HepG2 (cell line): ENCODE data around the gene NOP9. TPM values are rescaled to one million over a fixed set of nuclear protein-coding genes. Genes with fewer than 3 reads are reported as not detected.
A peak's percentile ranks its signal among the peaks of the same experiment; 100 is the strongest.

Experiments
- CBX5 ChIP-seq: sonication (generic); formaldehyde crosslinking; IDR thresholded peaks from 2 replicates; pipeline ENCODE4 v1.4.0; 2020; ENCODE audit warnings: missing genetic modification reagents, borderline replicate concordance
- CHD2 ChIP-seq: IDR thresholded peaks from 2 replicates; pipeline ENCODE4 v1.6.1; 2011; ENCODE audit warnings: low read depth, low read length, improper control_type of control experiment
- EED ChIP-seq: sonication (generic); formaldehyde crosslinking; IDR thresholded peaks from 2 replicates; pipeline ENCODE4 v1.5.0; 2020; ENCODE audit warnings: mild to moderate bottlenecking, missing genetic modification reagents
- FOXA3 ChIP-seq: IDR thresholded peaks from 2 replicates; pipeline ENCODE4 v1.6.1; 2016; ENCODE audit warnings: missing genetic modification reagents, missing compliant biosample characterization
- MED13 ChIP-seq: sonication (generic); formaldehyde crosslinking; IDR thresholded peaks from 2 replicates; pipeline ENCODE4 v1.5.0; 2020; ENCODE audit warnings: missing genetic modification reagents
- MTA3 ChIP-seq: sonication (generic); formaldehyde crosslinking; IDR thresholded peaks from 2 replicates; pipeline ENCODE4 v1.4.0; 2020; ENCODE audit warnings: missing genetic modification reagents
- NONO ChIP-seq, 2 experiments: fragments of 450-650 bp in 1 of 2; sonication (generic) in 1 of 2; formaldehyde crosslinking in 1 of 2; IDR thresholded peaks in 1 of 2; conservative IDR thresholded peaks in 1 of 2; 2 replicates each; pipeline versions ENCODE4 v1.6.1 to v1.8.0; 2017 to 2022; ENCODE audit warnings: mild to moderate bottlenecking in 1 of 2, missing genetic modification reagents in 1 of 2, moderate library complexity in 1 of 2
- TSC22D2 ChIP-seq: sonication (generic); formaldehyde crosslinking; IDR thresholded peaks from 2 replicates; pipeline ENCODE4 v1.5.1; 2020; ENCODE audit warnings: missing genetic modification reagents, mild to moderate bottlenecking, borderline replicate concordance
- XRCC5 ChIP-seq: fragments of 200-400 bp; formaldehyde crosslinking; optimal IDR thresholded peaks from 2 replicates; pipeline ENCODE3; 2017; ENCODE audit warnings: mild to moderate bottlenecking, low read length
- ZNF101 ChIP-seq: sonication (generic); formaldehyde crosslinking; IDR thresholded peaks from 2 replicates; pipeline ENCODE4 v1.4.0; 2020; ENCODE audit warnings: mild to moderate bottlenecking, low read depth, missing genetic modification reagents, borderline replicate concordance
- ZNF431 ChIP-seq: sonication (generic); formaldehyde crosslinking; IDR thresholded peaks from 2 replicates; pipeline ENCODE4 v1.9.0; 2022; ENCODE audit warnings: missing genetic modification reagents, low read depth, mild to moderate bottlenecking, borderline replicate concordance
- ZNF496 ChIP-seq: sonication (generic); formaldehyde crosslinking; IDR thresholded peaks from 2 replicates; pipeline ENCODE4 v1.8.1; 2023; ENCODE audit warnings: mild to moderate bottlenecking, moderate library complexity, missing genetic modification reagents; ENCODE audit not compliant: insufficient replicate concordance
- ZNF780A ChIP-seq: sonication (generic); formaldehyde crosslinking; IDR thresholded peaks from 2 replicates; pipeline ENCODE4 v1.8.0; 2022; ENCODE audit warnings: mild to moderate bottlenecking, missing genetic modification reagents, moderate library complexity
- ZNF781 ChIP-seq: sonication (generic); formaldehyde crosslinking; IDR thresholded peaks from 2 replicates; pipeline ENCODE4 v1.5.1; 2020; ENCODE audit warnings: borderline replicate concordance, mild to moderate bottlenecking, missing genetic modification reagents; ENCODE audit errors: not compliant biosample characterization
- ZNF841 ChIP-seq: sonication (generic); formaldehyde crosslinking; IDR thresholded peaks from 2 replicates; pipeline ENCODE4 v1.8.1; 2023; ENCODE audit warnings: missing genetic modification reagents, borderline replicate concordance
- polyA plus RNA-seq, 8 experiments: library from polyadenylated mRNA; depleted of rRNA in 3 of 8; stranded (reverse) in 7 of 8; unstranded in 1 of 8; fragments of >200 nt; fragmentation: Illumina TruSeq in 4 of 8; extraction: Trizol in 4 of 8; gene quantifications; 2 replicates each; pipeline versions ENCODE4 v1.2.1 to v1.2.3, GENCODE V29; 2011 to 2016; ENCODE audit warnings: low read depth in 4 of 8, missing spikeins in 1 of 8, mixed read lengths in 1 of 8; ENCODE audit not compliant: insufficient read depth in 1 of 8
- total RNA-seq, 5 experiments: library from RNA; depleted of rRNA; stranded (reverse); fragments of >200 nt; fragmentation: Illumina TruSeq; extraction: Trizol; gene quantifications; 2 replicates each; pipeline ENCODE4 v1.2.3, GENCODE V29; 2016; ENCODE audit warnings: low read depth in 1 of 5
- TF ChIP-seq, protein P1 (sequence below): sonication (generic); formaldehyde crosslinking; IDR thresholded peaks from 2 replicates; pipeline ENCODE4 v1.5.0; 2020; ENCODE audit warnings: mild to moderate bottlenecking, missing genetic modification reagents
- TF ChIP-seq, protein P2 (sequence below): sonication (generic); formaldehyde crosslinking; conservative IDR thresholded peaks from 2 replicates; pipeline ENCODE4 v1.4.0; 2020; ENCODE audit warnings: missing genetic modification reagents
- TF ChIP-seq, protein P3 (sequence below): sonication (generic); formaldehyde crosslinking; IDR thresholded peaks from 2 replicates; pipeline ENCODE4 v1.5.0; 2020; ENCODE audit warnings: missing genetic modification reagents
- TF ChIP-seq, protein P4 (sequence below): sonication (generic); formaldehyde crosslinking; IDR thresholded peaks from 2 replicates; pipeline ENCODE4 v1.5.0; 2020; ENCODE audit warnings: missing genetic modification reagents
- TF ChIP-seq, protein P5 (sequence below): sonication (generic); formaldehyde crosslinking; IDR thresholded peaks from 2 replicates; pipeline ENCODE4 v1.5.0; 2020; ENCODE audit warnings: mild to moderate bottlenecking, missing genetic modification reagents, moderate library complexity

NOP9 gene
- total and polyA plus RNA-seq, 2 of the 13 experiments (the other 11 are each of a cell fraction or from before 2014, with no cell fraction given): 24.5 to 61.6 TPM

DNA sequence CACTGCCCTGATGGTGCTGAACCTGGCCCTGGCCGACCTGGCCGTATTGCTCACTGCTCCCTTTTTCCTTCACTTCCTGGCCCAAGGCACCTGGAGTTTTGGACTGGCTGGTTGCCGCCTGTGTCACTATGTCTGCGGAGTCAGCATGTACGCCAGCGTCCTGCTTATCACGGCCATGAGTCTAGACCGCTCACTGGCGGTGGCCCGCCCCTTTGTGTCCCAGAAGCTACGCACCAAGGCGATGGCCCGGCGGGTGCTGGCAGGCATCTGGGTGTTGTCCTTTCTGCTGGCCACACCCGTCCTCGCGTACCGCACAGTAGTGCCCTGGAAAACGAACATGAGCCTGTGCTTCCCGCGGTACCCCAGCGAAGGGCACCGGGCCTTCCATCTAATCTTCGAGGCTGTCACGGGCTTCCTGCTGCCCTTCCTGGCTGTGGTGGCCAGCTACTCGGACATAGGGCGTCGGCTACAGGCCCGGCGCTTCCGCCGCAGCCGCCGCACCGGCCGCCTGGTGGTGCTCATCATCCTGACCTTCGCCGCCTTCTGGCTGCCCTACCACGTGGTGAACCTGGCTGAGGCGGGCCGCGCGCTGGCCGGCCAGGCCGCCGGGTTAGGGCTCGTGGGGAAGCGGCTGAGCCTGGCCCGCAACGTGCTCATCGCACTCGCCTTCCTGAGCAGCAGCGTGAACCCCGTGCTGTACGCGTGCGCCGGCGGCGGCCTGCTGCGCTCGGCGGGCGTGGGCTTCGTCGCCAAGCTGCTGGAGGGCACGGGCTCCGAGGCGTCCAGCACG lies 16.4 kb downstream of the NOP9 start (continued):
- TF ChIP-seq TSC22D2 (CRISPR knock-in tag): no peak
- TF ChIP-seq, protein P1, sequence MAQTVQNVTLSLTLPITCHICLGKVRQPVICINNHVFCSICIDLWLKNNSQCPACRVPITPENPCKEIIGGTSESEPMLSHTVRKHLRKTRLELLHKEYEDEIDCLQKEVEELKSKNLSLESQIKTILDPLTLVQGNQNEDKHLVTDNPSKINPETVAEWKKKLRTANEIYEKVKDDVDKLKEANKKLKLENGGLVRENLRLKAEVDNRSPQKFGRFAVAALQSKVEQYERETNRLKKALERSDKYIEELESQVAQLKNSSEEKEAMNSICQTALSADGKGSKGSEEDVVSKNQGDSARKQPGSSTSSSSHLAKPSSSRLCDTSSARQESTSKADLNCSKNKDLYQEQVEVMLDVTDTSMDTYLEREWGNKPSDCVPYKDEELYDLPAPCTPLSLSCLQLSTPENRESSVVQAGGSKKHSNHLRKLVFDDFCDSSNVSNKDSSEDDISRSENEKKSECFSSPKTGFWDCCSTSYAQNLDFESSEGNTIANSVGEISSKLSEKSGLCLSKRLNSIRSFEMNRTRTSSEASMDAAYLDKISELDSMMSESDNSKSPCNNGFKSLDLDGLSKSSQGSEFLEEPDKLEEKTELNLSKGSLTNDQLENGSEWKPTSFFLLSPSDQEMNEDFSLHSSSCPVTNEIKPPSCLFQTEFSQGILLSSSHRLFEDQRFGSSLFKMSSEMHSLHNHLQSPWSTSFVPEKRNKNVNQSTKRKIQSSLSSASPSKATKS: no peak
- TF ChIP-seq MTA3 (CRISPR knock-in tag): 0 out of 2 replicates have a peak, but pooled peaks have one; percentile 7
- TF ChIP-seq, protein P2, sequence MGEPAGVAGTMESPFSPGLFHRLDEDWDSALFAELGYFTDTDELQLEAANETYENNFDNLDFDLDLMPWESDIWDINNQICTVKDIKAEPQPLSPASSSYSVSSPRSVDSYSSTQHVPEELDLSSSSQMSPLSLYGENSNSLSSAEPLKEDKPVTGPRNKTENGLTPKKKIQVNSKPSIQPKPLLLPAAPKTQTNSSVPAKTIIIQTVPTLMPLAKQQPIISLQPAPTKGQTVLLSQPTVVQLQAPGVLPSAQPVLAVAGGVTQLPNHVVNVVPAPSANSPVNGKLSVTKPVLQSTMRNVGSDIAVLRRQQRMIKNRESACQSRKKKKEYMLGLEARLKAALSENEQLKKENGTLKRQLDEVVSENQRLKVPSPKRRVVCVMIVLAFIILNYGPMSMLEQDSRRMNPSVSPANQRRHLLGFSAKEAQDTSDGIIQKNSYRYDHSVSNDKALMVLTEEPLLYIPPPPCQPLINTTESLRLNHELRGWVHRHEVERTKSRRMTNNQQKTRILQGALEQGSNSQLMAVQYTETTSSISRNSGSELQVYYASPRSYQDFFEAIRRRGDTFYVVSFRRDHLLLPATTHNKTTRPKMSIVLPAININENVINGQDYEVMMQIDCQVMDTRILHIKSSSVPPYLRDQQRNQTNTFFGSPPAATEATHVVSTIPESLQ (CRISPR knock-in tag): peak; percentile 82; the same call in 1 of the 2 replicates
- TF ChIP-seq ZNF780A (CRISPR knock-in tag): no peak
- peak; percentile 55 for TF ChIP-seq FOXA3 (CRISPR knock-in tag)
- peak; percentile 96 for TF ChIP-seq EED (CRISPR knock-in tag)
- TF ChIP-seq XRCC5: no peak
- TF ChIP-seq CBX5 (CRISPR knock-in tag): peak; percentile 98
- no peak for TF ChIP-seq ZNF496
- TF ChIP-seq MED13 (CRISPR knock-in tag): peak; percentile 88; the same call in 1 of the 2 replicates
- no peak for TF ChIP-seq ZNF841 (CRISPR knock-in tag)
- TF ChIP-seq NONO (IDR thresholded peaks at IDR 0.05): no peak
- no peak for TF ChIP-seq NONO (CRISPR knock-in tag; conservative IDR thresholded peaks at IDR 0.05)
- TF ChIP-seq ZNF781 (CRISPR knock-in tag): peak; percentile 93
- TF ChIP-seq, protein P3, sequence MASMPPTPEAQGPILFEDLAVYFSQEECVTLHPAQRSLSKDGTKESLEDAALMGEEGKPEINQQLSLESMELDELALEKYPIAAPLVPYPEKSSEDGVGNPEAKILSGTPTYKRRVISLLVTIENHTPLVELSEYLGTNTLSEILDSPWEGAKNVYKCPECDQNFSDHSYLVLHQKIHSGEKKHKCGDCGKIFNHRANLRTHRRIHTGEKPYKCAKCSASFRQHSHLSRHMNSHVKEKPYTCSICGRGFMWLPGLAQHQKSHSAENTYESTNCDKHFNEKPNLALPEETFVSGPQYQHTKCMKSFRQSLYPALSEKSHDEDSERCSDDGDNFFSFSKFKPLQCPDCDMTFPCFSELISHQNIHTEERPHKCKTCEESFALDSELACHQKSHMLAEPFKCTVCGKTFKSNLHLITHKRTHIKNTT (CRISPR knock-in tag): peak; percentile 81; the same call in 1 of the 2 replicates
- TF ChIP-seq ZNF431 (CRISPR knock-in tag): peak; percentile 97
- TF ChIP-seq CHD2: no peak; the same call in 1 of the 2 replicates
- TF ChIP-seq, protein P4, sequence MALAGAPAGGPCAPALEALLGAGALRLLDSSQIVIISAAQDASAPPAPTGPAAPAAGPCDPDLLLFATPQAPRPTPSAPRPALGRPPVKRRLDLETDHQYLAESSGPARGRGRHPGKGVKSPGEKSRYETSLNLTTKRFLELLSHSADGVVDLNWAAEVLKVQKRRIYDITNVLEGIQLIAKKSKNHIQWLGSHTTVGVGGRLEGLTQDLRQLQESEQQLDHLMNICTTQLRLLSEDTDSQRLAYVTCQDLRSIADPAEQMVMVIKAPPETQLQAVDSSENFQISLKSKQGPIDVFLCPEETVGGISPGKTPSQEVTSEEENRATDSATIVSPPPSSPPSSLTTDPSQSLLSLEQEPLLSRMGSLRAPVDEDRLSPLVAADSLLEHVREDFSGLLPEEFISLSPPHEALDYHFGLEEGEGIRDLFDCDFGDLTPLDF: peak; percentile 90
- peak; percentile 92; the same call in 1 of the 2 replicates for TF ChIP-seq ZNF101 (CRISPR knock-in tag)
- TF ChIP-seq, protein P5, sequence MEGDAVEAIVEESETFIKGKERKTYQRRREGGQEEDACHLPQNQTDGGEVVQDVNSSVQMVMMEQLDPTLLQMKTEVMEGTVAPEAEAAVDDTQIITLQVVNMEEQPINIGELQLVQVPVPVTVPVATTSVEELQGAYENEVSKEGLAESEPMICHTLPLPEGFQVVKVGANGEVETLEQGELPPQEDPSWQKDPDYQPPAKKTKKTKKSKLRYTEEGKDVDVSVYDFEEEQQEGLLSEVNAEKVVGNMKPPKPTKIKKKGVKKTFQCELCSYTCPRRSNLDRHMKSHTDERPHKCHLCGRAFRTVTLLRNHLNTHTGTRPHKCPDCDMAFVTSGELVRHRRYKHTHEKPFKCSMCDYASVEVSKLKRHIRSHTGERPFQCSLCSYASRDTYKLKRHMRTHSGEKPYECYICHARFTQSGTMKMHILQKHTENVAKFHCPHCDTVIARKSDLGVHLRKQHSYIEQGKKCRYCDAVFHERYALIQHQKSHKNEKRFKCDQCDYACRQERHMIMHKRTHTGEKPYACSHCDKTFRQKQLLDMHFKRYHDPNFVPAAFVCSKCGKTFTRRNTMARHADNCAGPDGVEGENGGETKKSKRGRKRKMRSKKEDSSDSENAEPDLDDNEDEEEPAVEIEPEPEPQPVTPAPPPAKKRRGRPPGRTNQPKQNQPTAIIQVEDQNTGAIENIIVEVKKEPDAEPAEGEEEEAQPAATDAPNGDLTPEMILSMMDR: peak; percentile 88
